WTC11 (cell line): ENCODE data around the gene CDK10. TPM values are rescaled to one million over a fixed set of nuclear protein-coding genes. Genes with fewer than 3 reads are reported as not detected.

Experiments used
- ATAC-seq: fragments of 200-7000 bp; cut with Tn5 transposase; 2 replicates; pipeline ENCODE4 v1.10.0; 2021; ENCODE audit warnings: mild to moderate bottlenecking, moderate library complexity
- CTCF ChIA-PET: fragments of 300-600 bp; sonication (Branson Sonifier 250); formaldehyde crosslinking; loops from one replicate; lab custom pipeline; 2021; ENCODE audit warnings: antibody characterized with exemption; lab: Charles Lee
- POLR2A ChIA-PET: fragments of 350-600 bp; sonication (Branson Sonifier 250); formaldehyde crosslinking; loops from one replicate; lab custom pipeline; 2021; ENCODE audit warnings: antibody characterized with exemption; lab: Charles Lee
- DNase-seq: peaks from one replicate; pipeline ENCODE4 v3.0.0; 2021; ENCODE audit warnings: low spot score
- H3K27ac Mint-ChIP-seq: 2 replicates; pipeline ENCODE4 v1.8.0; 2021; ENCODE audit warnings: mixed read lengths
- H3K27me3 Mint-ChIP-seq: 2 replicates; pipeline ENCODE4 v1.8.0; 2021; ENCODE audit warnings: low read depth, mild to moderate bottlenecking, moderate library complexity, mixed read lengths
- H3K36me3 Mint-ChIP-seq: 2 replicates; pipeline ENCODE4 v1.8.0; 2021; ENCODE audit warnings: mixed read lengths
- H3K4me1 Mint-ChIP-seq: 2 replicates; pipeline ENCODE4 v1.8.0; 2022; ENCODE audit warnings: mixed read lengths
- H3K4me3 Mint-ChIP-seq: 2 replicates; pipeline ENCODE4 v1.8.0; 2021; ENCODE audit warnings: mild to moderate bottlenecking, moderate library complexity, mixed read lengths
- H3K9me3 Mint-ChIP-seq: 2 replicates; pipeline ENCODE4 v1.8.0; 2021; ENCODE audit warnings: mixed read lengths
- FOXJ3 ChIP-seq: sonication (generic); formaldehyde crosslinking; IDR thresholded peaks from 2 replicates; pipeline ENCODE4 v1.9.0; 2021; ENCODE audit warnings: missing genetic modification reagents, mild to moderate bottlenecking, borderline replicate concordance
- FOXP1 ChIP-seq: sonication (generic); formaldehyde crosslinking; IDR thresholded peaks from 2 replicates; pipeline ENCODE4 v1.8.0; 2022; ENCODE audit warnings: missing genetic modification reagents, mild to moderate bottlenecking, moderate library complexity, borderline replicate concordance
- GABPB1 ChIP-seq: sonication (generic); formaldehyde crosslinking; IDR thresholded peaks from 2 replicates; pipeline ENCODE4 v1.8.1; 2023; ENCODE audit warnings: mild to moderate bottlenecking, missing genetic modification reagents
- HMGA2 ChIP-seq: fragments of 250-450 bp; sonication (Bioruptor Pico); IDR thresholded peaks from 2 replicates; pipeline ENCODE4 v1.4.0; 2021; ENCODE audit warnings: mild to moderate bottlenecking, moderate library complexity
- JAZF1 ChIP-seq: fragments of 250-450 bp; sonication (Bioruptor Pico); IDR thresholded peaks from 2 replicates; pipeline ENCODE4 v1.9.0; 2021; ENCODE audit warnings: moderate library complexity, mild to moderate bottlenecking, inconsistent platforms
- JUN ChIP-seq: sonication (generic); formaldehyde crosslinking; IDR thresholded peaks from 2 replicates; pipeline ENCODE4 v1.8.0; 2023; ENCODE audit warnings: mild to moderate bottlenecking, missing genetic modification reagents
- NFATC4 ChIP-seq: fragments of 250-450 bp; sonication (Bioruptor Pico); IDR thresholded peaks from 2 replicates; pipeline ENCODE4 v1.9.0; 2021; ENCODE audit warnings: mild to moderate bottlenecking
- NR1H2 ChIP-seq: sonication (generic); formaldehyde crosslinking; IDR thresholded peaks from 2 replicates; pipeline ENCODE4 v1.9.0; 2021; ENCODE audit warnings: mild to moderate bottlenecking, moderate library complexity, missing genetic modification reagents
- NR3C1 ChIP-seq: sonication (generic); formaldehyde crosslinking; conservative IDR thresholded peaks from 2 replicates; pipeline ENCODE4 v1.8.1; 2023; ENCODE audit warnings: low read depth, mild to moderate bottlenecking, missing genetic modification reagents
- SMAD3 ChIP-seq: sonication (generic); formaldehyde crosslinking; IDR thresholded peaks from 2 replicates; pipeline ENCODE4 v1.8.0; 2022; ENCODE audit warnings: missing genetic modification reagents, mild to moderate bottlenecking, borderline replicate concordance
- TP53 ChIP-seq: sonication (generic); formaldehyde crosslinking; IDR thresholded peaks from 2 replicates; pipeline ENCODE4 v1.8.1; 2023; ENCODE audit warnings: mild to moderate bottlenecking, missing genetic modification reagents
- ZNF121 ChIP-seq: sonication (generic); formaldehyde crosslinking; IDR thresholded peaks from 2 replicates; pipeline ENCODE4 v1.8.0; 2023; ENCODE audit warnings: missing genetic modification reagents
- ZNF138 ChIP-seq: sonication (generic); formaldehyde crosslinking; conservative IDR thresholded peaks from 2 replicates; pipeline ENCODE4 v1.8.1; 2022; ENCODE audit warnings: mild to moderate bottlenecking, moderate library complexity, missing genetic modification reagents
- ZNF219 ChIP-seq: sonication (generic); formaldehyde crosslinking; IDR thresholded peaks from 2 replicates; pipeline ENCODE4 v1.8.0; 2023; ENCODE audit warnings: missing genetic modification reagents, mild to moderate bottlenecking, borderline replicate concordance
- ZNF263 ChIP-seq: sonication (generic); formaldehyde crosslinking; IDR thresholded peaks from 2 replicates; pipeline ENCODE4 v1.8.1; 2022; ENCODE audit warnings: low read depth, mild to moderate bottlenecking, moderate library complexity, missing genetic modification reagents
- ZNF317 ChIP-seq: sonication (generic); formaldehyde crosslinking; IDR thresholded peaks from 2 replicates; pipeline ENCODE4 v1.8.1; 2023; ENCODE audit warnings: low read depth, mild to moderate bottlenecking, moderate library complexity, missing genetic modification reagents, borderline replicate concordance
- ZNF396 ChIP-seq: fragments of 250-450 bp; sonication (Bioruptor Pico); IDR thresholded peaks from 2 replicates; pipeline ENCODE4 v1.8.0; 2021; ENCODE audit warnings: mild to moderate bottlenecking, moderate library complexity, borderline replicate concordance
- total RNA-seq: library from RNA; stranded (reverse); gene quantifications from 3 replicates; pipeline ENCODE4 v1.2.3, GENCODE V29; 2021
- TF ChIP-seq, protein P1 (sequence below): fragments of 250-450 bp; sonication (Bioruptor Pico); IDR thresholded peaks from 2 replicates; pipeline ENCODE4 v1.9.0; 2021; ENCODE audit warnings: moderate library complexity, mild to moderate bottlenecking, inconsistent platforms, borderline replicate concordance
- TF ChIP-seq, protein P2 (sequence below): fragments of 250-450 bp; sonication (Bioruptor Pico); IDR thresholded peaks from 2 replicates; pipeline ENCODE4 v1.9.0; 2021; ENCODE audit warnings: mild to moderate bottlenecking
- TF ChIP-seq, protein P3 (sequence below): sonication (generic); formaldehyde crosslinking; IDR thresholded peaks from 2 replicates; pipeline ENCODE4 v1.8.0; 2023; ENCODE audit warnings: missing genetic modification reagents, mild to moderate bottlenecking, borderline replicate concordance
- TF ChIP-seq, protein P4 (sequence below): sonication (generic); formaldehyde crosslinking; IDR thresholded peaks from 2 replicates; pipeline ENCODE4 v1.8.1; 2022; ENCODE audit warnings: low read depth, missing genetic modification reagents, borderline replicate concordance
- TF ChIP-seq, protein P5 (sequence below): sonication (generic); formaldehyde crosslinking; IDR thresholded peaks from 2 replicates; pipeline ENCODE4 v1.8.1; 2023; ENCODE audit warnings: mild to moderate bottlenecking, missing genetic modification reagents, moderate library complexity
- TF ChIP-seq, protein P6 (sequence below): sonication (generic); formaldehyde crosslinking; IDR thresholded peaks from 2 replicates; pipeline ENCODE4 v1.8.1; 2023; ENCODE audit warnings: mild to moderate bottlenecking, missing genetic modification reagents, moderate library complexity

The CDK10 gene
- total RNA-seq, 1 experiment from 2014 or later: 102 TPM

DNA sequence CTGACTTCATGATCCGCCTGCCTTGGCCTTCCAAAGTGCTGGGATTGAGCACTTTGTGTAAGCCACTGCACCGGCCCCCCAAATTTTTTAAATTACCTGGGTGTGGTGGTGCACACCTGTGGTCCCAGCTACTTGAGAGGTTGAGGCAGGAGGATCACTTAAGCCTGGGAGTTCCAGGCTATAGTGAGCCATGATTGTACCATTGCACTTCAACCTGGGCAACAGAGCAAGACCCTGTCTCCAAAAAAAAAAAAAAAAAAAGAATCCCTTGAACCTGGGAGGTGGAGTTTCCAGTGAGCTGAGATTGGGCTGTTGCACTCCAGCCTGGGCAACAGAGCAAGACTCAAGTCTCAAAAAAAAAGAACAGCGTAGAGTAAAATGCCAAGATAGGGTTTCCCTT is 50.1 kb downstream of the CDK10 start:
- DNase-seq (no peak), ATAC-seq (no peak)
- TF ChIP-seq, protein P1, sequence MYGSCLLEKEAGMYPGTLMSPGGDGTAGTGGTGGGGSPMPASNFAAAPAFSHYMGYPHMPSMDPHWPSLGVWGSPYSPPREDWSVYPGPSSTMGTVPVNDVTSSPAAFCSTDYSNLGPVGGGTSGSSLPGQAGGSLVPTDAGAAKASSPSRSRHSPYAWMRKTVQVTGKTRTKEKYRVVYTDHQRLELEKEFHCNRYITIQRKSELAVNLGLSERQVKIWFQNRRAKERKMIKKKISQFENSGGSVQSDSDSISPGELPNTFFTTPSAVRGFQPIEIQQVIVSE (CRISPR knock-in tag): no peak
- TF ChIP-seq NR3C1 (CRISPR knock-in tag): no peak
- no peak for TF ChIP-seq ZNF317 (CRISPR knock-in tag)
- TF ChIP-seq NR1H2 (CRISPR knock-in tag): no peak
- TF ChIP-seq JAZF1 (CRISPR knock-in tag): no peak
- TF ChIP-seq FOXJ3 (CRISPR knock-in tag): no peak
- no peak for TF ChIP-seq TP53 (CRISPR knock-in tag)
- TF ChIP-seq GABPB1: no peak
- TF ChIP-seq SMAD3: no peak
- Mint-ChIP-seq H3K4me1 (no peaks in the 10 kb centered on the region), H3K9me3 (peaks cover 4% of the 10 kb centered on the region; the same call in 1 of the 2 replicates), H3K36me3 (peaks cover 76% of the 10 kb centered on the region), H3K4me3 (no peak overlapping the region), H3K27me3 (no peaks in the 10 kb centered on the region), H3K27ac (no peak overlapping the region)
- ChIA-PET POLR2A (interaction anchor here (0.6 to 0.7 kb wide), 2 partner anchors 651 to 1218 kb away, joined by 3 to 5 read pairs; no protein-coding TSS in a partner anchor), CTCF (no interaction called here)

DNA sequence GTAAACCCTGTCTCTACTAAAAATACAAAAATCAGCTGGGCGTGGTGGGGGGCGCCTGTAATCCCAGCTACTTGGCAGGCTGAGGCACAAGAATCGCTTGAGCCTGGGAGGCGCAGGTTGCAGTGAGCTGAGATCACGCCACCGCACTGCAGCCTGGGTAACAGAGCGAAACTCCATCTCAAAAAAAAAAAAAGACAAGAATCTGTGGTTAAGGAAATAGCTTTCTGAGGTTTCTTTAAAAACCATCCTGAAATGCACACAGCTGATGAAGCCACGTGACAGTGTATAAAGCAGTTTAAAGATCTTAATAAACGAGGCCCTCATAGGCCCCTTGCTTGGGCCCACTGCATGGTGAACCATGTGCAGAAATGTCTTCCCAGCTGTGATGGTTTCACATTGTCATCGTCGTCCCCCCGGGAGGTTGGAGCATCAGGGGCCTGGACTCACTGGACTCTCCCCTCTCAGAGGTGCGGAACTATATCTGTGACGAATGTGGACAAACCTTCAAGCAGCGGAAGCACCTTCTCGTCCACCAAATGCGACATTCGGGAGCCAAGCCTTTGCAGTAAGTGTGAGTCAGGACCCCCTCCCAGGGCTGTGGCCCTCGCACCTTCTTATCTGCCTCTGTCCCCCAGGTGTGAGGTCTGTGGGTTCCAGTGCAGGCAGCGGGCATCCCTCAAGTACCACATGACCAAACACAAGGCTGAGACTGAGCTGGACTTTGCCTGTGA is 51.0 kb downstream of the CDK10 start:
- TF ChIP-seq ZNF263 (CRISPR knock-in tag): no peak
- TF ChIP-seq JUN (CRISPR knock-in tag): no peak
- TF ChIP-seq FOXP1 (CRISPR knock-in tag): no peak
- TF ChIP-seq, protein P2, sequence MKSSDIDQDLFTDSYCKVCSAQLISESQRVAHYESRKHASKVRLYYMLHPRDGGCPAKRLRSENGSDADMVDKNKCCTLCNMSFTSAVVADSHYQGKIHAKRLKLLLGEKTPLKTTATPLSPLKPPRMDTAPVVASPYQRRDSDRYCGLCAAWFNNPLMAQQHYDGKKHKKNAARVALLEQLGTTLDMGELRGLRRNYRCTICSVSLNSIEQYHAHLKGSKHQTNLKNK (CRISPR knock-in tag): no peak
- TF ChIP-seq, protein P3, sequence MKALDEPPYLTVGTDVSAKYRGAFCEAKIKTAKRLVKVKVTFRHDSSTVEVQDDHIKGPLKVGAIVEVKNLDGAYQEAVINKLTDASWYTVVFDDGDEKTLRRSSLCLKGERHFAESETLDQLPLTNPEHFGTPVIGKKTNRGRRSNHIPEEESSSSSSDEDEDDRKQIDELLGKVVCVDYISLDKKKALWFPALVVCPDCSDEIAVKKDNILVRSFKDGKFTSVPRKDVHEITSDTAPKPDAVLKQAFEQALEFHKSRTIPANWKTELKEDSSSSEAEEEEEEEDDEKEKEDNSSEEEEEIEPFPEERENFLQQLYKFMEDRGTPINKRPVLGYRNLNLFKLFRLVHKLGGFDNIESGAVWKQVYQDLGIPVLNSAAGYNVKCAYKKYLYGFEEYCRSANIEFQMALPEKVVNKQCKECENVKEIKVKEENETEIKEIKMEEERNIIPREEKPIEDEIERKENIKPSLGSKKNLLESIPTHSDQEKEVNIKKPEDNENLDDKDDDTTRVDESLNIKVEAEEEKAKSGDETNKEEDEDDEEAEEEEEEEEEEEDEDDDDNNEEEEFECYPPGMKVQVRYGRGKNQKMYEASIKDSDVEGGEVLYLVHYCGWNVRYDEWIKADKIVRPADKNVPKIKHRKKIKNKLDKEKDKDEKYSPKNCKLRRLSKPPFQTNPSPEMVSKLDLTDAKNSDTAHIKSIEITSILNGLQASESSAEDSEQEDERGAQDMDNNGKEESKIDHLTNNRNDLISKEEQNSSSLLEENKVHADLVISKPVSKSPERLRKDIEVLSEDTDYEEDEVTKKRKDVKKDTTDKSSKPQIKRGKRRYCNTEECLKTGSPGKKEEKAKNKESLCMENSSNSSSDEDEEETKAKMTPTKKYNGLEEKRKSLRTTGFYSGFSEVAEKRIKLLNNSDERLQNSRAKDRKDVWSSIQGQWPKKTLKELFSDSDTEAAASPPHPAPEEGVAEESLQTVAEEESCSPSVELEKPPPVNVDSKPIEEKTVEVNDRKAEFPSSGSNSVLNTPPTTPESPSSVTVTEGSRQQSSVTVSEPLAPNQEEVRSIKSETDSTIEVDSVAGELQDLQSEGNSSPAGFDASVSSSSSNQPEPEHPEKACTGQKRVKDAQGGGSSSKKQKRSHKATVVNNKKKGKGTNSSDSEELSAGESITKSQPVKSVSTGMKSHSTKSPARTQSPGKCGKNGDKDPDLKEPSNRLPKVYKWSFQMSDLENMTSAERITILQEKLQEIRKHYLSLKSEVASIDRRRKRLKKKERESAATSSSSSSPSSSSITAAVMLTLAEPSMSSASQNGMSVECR (CRISPR knock-in tag): no peak
- TF ChIP-seq, protein P4, sequence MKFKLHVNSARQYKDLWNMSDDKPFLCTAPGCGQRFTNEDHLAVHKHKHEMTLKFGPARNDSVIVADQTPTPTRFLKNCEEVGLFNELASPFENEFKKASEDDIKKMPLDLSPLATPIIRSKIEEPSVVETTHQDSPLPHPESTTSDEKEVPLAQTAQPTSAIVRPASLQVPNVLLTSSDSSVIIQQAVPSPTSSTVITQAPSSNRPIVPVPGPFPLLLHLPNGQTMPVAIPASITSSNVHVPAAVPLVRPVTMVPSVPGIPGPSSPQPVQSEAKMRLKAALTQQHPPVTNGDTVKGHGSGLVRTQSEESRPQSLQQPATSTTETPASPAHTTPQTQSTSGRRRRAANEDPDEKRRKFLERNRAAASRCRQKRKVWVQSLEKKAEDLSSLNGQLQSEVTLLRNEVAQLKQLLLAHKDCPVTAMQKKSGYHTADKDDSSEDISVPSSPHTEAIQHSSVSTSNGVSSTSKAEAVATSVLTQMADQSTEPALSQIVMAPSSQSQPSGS (CRISPR knock-in tag): no peak
- no peak for TF ChIP-seq NFATC4 (CRISPR knock-in tag)
- TF ChIP-seq ZNF396 (CRISPR knock-in tag): no peak
- TF ChIP-seq ZNF121 (CRISPR knock-in tag): no peak
- no peak for TF ChIP-seq ZNF317 (CRISPR knock-in tag)
- no peak for TF ChIP-seq ZNF138 (CRISPR knock-in tag)
- TF ChIP-seq, protein P5, sequence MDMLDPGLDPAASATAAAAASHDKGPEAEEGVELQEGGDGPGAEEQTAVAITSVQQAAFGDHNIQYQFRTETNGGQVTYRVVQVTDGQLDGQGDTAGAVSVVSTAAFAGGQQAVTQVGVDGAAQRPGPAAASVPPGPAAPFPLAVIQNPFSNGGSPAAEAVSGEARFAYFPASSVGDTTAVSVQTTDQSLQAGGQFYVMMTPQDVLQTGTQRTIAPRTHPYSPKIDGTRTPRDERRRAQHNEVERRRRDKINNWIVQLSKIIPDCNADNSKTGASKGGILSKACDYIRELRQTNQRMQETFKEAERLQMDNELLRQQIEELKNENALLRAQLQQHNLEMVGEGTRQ (CRISPR knock-in tag): no peak
- no peak for TF ChIP-seq ZNF219 (CRISPR knock-in tag)
- TF ChIP-seq HMGA2: no peak
- TF ChIP-seq, protein P6, sequence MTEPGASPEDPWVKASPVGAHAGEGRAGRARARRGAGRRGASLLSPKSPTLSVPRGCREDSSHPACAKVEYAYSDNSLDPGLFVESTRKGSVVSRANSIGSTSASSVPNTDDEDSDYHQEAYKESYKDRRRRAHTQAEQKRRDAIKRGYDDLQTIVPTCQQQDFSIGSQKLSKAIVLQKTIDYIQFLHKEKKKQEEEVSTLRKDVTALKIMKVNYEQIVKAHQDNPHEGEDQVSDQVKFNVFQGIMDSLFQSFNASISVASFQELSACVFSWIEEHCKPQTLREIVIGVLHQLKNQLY (CRISPR knock-in tag): no peak
- Mint-ChIP-seq H3K4me1 (no peaks in the 10 kb centered on the region), H3K9me3 (no peaks in the 10 kb centered on the region), H3K27me3 (no peaks in the 10 kb centered on the region), H3K36me3 (peaks cover 71% of the 10 kb centered on the region), H3K4me3 (no peak overlapping the region), H3K27ac (no peak overlapping the region)
- ChIA-PET POLR2A (interaction anchor here (0.6 to 0.7 kb wide), 2 partner anchors 652 to 1219 kb away, joined by 3 to 5 read pairs; no protein-coding TSS in a partner anchor), CTCF (interaction anchor here (1.7 kb wide), 1 partner anchor 31 kb away, joined by 16 read pairs; no protein-coding TSS in a partner anchor)
- DNase-seq (no peak), ATAC-seq (no peak)
